ENCODE measurements around the gene FGGY.
"Not testable (repeated sequence)": the region's sequence is repeated elsewhere in the genome, so short reads cannot be mapped to it uniquely, and the experiment has no call there.

FGGY gene

DNA sequence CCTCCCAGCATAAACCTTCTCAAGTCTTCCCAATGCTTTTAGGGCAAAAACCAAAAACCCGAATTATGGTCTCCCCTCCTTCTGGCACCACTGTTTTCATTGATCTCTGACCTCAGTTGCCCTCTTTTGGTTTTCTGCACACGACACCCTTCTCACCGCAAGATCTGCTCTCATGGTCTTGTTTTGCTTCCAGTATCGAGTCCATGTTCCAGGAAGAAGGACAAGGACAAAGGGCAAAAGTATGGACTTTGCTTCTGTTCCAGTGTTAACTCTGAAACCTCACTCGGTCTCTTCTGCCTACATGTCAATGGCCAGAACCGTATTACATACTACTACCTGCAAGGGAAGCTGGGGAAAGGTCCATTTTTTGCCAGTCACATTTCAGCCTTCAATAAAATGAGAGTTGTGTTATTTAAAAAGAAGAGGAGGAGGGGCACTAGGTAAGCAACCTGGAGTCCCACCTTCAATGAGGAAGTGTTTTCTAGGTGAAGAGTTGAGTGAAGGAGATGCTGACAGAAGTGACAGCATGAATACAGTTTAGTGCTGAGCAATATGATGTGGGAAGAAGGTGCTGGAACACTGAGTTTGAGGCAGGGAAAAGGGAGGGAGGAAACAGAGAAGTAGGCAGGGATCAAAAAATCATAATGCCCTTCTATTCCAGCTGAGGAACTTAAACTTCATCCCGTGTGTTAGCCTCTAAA is 183.4 kb downstream of the FGGY start:
- DNase-seq = no peak

DNA sequence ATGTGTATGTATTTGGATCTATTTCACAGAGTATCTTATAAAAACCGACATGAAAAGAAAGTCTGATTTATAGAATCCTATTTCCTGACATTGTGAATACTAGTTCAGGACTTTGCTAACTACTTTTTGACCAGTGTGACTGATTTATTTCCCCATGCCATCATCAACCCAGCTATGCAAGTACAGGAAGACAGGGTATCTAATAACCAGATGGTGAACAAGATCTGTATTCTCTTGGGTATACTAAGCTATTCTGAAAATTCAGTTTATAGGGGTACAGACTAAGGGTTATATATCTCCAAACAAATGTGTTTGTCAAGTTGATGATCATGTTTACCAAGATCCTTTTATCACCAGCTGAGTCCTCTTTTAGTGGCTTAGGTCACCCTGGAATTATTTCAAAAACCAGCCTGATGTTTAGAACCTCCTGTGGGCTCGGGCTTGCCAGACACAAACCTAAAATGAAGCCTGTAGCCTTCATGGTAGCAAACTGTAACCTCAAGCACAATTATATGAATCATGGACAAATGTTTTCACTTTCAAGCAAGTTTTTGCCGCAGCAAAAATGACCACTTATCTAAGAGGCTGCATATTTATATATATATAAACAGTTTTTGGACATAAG is 185.1 kb downstream of the FGGY start:
- no peak for DNase-seq

DNA sequence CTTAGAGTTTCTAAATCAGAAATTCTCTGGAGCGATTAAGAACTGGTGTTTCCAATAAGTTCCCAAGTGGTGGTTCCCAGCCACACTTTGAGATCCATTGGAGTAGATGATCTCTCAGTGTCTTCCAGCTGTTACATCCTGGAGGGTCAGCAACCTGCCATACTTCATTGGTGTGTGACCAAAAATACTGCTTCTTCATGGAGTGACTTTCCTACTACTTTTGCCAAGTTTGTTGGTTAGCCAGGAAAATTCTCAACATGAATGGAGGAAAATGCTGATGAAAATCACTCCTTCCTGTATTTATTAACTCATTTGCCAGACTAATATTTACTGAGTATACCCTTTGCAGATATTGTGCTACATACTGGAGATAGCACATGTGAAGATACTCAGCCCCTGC is 186.1 kb downstream of the FGGY start:
- DNase-seq = no peak

DNA sequence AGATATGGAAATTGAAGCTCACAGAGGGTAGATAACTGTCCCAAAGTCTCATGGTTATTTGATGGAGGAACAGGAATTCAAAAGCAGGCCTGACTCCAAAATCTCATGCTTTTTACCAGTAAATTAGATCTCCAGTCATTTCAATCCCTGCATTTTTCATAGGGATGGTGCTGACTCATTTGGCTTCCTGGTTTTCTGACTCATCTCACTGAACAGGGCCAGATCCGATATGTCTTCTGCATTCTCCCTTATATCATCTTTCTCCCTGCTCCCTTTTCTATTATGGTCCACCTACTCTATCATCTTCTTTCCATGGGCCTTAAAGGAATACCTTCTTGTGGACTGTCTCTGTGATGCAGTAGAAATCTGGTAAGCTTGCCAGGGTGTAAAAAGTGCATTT is 187.2 kb downstream of the FGGY start:
- DNase-seq = no peak

DNA sequence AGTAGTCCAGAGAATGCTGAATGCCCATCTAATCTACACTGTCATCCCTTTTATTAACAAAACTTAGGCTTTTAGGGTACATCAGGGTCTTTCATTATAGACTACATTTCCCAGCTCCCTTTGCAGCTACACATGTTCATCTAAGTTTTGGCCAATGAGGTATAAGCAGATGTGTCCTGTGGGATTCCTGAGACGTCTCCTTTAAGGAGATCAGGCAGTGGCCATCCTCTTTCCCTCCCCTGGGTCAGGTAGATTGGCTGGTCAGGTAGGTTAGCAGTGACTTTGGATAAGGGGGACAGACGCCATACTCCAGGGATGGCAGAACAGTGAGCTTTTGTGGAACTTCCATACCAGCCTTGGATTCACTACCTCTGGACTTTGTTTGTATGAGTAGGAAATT is 188.3 kb downstream of the FGGY start:
- DNase-seq = no peak

DNA sequence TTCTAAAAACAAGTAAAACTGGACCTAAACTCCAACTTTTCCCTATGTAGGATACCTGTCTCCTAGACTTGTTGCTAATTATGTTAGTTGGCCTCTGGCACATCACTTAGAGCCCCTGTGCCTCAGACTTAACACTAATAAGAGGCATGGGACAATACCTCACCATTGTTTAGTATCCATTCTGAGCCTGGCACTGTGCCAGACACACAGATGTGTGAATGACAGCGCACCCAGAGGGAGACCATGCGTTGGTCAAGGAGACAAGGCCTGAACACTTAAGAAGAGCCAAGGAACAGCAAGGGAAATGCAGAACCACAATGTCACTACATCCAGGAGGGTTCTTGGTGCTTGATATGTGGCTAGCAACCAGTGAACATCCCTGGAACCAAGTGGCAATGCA is 189.1 kb downstream of the FGGY start:
- peak in 2 of 56 donors; percentile 4 to 39 for DNase-seq

DNA sequence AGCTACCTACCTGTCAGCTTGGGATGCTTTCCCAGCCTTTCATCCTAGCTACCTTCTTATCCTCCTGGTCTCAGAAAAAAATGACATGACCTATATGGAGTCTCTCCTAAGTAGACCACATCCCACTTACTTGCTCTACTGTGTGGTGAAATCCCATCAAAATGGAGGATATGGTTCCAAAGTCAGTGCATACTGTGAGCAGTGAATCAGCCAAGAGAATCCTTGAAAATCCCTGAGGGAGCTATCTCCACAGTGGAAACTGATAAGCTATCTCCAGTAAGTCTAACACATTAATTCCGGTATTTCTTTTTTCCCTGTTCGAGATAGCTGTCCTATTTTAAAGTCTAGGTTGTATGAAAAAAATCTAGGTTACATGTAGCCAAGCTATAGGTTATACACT is 189.7 kb downstream of the FGGY start:
- DNase-seq = no peak

DNA sequence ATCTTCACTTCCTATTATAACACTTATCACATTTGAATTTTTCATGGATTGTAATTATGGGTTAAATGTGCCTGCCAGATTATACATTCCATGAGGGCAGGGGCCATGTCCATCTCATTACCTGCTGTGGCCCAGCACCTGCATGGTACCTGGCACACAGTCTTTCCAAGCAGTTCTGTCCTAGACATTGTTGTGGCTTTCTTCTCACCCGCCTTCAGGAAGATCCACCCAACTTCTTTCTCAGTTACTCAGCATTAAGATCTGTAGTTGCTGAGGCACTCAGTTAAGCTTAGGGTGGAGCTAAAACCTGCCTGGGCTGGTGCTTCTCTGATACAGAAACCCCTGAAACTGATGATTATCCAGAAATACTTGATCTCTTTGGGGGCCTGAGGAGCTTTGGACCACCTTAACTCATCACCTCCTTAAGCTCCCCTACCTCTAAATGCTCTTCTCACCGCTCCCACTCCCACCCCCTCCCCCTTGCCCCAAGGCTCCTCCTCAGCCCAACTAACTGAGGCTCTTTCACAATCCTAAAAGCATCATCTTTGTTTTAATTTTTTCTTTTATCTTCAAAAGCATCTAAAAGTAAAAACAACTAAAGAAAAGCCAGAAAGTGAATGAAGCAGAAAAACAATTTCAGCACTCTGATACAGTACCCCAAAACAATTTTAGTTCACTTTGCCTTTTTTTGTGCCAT is 190.6 kb downstream of the FGGY start:
- DNase-seq = no peak

DNA sequence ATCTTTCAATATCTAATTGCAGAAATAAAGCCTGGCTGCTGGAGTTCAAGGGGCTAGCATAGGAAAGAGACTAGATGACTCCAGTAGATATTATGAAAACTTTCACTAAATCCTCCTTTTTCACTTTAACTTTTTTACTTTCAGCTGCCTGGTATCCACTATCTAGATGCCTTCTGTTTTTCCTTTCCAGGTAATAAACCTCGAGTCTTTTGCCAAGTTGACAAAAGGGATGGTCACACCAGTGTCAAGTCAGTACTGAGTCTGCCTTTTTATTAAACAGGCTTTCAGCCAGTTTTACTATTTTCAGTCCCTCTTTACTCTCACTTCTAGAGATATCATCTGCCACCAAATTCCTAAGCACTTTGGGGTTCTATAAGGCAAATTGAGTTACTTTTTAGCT is 195.6 kb downstream of the FGGY start:
- DNase-seq = no peak

DNA sequence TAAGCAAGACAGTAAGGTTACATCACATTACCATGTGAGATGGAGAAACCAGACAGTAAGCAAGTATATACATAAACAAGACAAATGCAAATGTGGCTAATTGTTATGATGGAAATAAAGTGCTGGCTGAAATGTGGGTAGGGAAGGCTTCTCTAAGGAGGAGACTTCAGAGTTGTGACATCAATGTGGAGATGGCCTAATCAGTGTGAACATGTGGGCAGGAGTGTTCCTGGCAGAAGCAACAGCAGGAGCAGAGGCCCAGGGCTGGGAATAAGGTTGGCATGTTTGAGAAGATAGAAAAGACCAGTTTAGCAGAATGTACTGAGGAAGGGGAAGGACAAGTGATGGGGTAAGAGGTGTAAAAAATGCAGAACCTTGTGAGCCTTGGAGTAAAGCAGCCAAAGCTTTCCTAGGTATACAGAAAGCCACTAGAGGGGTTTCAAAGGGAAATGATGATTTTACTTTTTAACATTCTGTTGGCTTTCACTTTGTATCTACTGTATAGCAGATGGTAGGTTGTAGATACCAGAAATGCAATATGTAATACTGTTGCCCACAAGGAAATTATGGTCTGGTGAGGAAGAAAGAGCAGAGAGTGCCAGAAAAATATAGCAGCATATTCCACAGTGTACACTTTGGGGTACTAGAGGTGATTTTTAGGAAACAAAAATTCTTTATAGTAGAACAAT is 197.4 kb downstream of the FGGY start:
- no peak for DNase-seq

DNA sequence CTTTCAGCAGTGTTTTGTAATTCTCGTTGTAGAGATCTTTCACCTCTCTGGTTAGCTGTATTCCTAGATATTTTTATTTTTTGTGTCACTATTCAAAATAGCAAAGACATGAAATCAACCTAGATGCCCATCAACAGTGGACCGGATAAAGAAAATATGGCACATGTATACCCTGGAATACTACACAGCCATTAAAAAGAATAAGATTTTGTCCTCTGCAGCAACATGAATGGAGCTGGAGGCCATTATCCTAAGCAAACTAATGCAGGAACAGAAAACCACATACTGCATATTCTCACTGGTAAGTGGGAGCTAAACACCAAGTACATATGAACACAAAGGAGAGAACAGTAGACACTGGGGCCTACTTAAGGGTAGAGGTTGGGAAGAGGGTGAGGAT is 199.3 kb downstream of the FGGY start:
- DNase-seq = not testable (repeated sequence)

DNA sequence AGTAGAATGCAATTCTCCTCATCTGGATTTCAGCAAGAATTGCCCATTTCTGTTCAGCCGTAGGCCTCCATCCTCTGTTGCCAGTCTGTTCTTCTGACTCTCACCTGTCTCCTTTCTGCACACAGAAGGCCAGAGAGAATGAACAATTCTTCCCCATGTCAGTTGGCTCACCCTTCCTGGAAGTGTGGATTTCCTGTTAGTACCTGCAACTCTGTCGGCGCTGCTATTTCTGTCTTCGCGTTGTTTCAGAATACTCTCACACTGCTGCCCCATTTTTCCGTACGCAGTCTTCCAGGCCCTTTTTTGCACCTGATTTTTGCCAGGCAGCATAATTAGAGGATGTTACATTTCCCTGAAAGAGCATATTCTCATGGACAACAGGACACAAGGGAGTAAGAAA is 200.7 kb downstream of the FGGY start:
- DNase-seq = no peak

DNA sequence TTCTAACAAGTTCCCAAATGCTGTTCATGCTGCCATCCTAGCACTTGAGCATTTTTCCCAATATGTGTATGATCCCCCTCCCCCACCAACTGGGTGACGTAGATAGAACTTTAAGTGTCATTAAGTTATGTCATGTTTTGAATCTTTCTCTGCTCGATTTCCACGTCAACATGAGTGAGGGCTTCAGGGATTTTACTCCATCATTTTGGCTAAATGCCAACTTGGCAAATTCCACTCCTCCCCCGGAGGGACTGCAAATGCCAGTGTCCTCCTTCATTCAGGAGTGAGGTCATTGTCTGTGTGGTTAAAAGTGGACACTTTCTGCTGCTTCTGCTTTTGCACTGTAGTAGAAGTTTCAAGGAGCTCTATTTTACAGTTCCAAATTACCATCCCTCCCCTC is 201.7 kb downstream of the FGGY start:
- DNase-seq = no peak

DNA sequence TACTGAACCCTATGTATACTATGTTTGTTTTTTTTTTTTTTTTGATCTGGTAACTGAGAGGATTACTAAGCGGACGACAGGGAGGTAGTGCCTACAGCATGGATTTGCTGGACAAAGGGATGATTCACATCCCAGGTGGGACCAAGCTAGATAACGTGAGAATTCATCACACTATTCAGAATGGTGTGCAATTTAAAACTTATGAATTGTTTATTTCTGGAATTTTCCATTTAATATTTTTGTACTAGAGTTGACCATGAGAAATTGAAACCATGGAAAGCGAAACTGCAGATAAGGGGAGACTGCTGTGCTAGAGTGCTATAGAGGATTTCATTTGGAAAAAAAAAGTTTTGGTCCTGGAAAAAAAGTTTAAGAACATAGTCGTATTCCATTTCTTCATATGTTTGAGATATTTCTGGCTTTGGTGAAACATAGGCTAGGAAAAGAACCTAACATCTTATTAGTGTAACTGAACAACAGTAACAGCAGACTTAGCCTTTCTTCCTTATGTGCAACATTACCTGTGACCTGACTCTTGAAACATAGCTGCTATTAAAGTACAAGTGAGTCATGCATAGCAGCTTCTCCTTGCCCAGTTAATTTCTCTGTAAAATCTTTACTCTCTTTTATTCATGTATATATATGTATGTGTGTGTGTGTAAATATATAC is 202.5 kb downstream of the FGGY start:
- DNase-seq = no peak

DNA sequence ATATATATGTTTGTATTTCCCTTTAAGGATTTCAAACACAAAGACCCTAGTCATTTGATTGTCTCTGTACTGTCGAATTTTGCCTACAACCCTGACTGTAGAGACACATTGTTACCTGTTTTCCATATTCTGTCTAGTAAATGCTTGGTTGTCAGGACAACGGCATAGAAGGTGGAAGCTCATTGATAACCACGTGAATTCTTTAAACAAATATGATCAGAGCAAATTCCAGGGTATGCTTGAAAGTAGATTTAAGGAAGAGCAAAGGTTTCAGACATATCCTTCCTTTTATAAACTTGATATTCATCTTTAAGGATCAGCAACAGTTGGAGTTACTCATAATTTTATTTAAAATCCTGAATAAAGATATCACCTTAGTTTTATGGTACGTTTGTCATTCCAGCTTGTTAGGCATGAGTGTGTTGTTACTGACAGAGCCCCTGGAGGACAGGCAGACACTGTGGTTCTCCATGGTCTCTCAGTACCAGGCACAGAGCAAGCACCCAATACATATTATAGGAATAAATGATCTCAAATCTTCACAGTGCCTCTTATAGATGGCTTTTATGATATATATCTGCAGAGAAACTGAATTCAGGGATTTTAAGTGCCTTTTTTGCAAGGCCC is 203.2 kb downstream of the FGGY start:
- no peak for DNase-seq

DNA sequence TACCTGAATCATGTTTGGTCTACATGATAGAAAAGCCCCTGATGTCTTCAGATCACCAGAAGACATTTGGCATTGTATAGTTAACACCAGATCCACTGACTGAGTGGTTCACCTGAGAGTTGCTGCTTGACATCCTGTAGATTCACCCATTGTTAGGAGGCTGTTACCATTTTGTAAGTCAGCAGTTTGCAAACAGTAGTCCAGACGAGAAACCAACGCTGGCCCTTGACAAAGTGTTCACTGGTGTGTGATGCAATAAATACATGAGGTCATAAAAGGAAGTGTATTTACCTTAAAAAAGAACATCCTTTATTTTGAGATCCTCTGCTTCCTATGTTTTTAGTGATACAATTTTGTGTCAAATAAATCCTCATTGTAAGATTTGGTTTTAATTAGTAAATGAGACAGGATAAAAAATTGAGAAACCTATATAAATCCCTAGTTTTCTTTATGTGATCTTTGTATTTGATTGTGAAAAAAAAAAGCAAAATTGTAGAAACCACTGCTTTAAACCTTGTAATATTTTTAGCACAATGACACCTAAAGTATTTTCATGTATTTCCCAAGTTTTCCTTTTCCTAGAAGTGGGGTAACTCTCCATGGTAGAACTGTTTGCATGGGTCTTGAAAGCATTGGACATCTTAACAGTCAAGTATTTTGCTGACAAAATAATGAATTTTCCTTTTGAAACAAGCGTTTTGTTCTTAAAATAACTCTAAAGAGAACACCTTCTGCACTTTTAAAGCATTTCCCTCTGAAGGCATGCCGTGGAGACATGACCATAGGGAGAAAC is 204.3 kb downstream of the FGGY start:
- no peak for DNase-seq

DNA sequence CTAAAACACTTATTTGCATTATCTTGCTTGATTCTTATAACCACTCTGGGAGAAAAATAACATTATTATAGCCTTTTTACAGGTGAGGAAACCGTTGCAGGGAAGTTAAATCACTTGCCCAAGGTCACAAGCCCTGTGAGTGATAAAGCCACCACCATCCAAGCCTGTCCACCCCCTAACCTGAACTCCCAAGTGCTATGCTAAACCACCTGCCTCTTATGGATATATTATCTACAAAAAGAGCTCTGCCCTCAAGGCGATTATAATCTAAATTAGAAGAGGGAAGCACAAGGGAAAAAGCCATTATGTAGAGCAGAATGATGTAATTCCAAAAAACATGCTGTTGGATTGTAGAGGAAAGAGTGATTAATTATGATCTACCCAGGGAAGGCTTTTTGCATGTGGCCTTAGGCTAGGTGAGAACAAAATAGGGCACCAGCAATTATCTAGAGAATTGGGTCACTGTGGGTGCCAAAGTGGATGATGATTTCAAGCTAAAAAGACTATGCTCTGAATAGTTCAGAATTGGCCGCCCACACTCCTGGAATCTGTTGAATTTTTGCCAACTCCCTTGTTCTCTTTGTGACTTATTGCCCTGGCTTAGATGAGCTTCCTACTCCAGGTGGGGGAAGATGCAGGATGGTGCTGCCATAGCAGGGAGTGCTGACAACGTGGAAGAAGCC is 205.3 kb downstream of the FGGY start:
- DNase-seq = no peak

DNA sequence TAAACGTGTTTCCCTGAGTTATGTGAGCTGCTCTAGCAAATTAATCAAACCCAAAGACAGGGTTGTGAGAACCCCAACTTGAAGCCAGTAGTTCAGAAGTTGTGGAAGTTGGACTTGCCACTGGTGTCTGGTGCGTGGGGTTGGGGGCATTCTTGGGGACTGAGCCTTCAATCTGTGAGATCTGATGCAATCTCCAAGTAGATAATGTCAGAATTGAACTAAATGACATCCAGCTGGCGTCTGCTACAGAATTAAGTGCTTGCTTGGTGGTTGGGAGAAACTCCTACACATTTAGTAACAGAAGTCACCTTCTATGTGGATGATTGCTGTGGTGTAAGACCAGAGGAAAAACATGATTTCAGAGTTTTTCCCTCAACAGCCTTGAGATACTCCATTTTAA is 207.4 kb downstream of the FGGY start:
- no peak for DNase-seq

DNA sequence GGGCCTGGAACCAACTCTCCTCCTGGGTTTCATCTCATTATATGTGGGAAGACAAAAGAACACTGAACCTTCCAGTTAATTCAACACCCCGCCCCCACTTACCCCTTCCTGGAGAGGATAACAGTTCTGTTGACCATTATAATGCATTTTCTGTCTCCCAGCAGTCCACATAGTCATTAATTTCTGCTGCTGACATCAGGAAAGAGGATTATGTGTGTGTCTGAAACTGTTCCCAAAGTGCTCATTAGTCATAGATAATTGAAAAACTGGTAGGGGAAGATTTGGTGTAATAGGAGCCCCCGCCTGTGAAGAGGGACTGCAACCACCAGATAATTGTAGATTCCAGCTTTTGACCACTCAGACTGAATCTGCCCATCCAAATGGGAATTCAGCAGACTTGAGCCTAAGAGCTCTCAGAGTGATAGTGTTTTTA is 208.7 kb downstream of the FGGY start:
- no peak for DNase-seq

DNA sequence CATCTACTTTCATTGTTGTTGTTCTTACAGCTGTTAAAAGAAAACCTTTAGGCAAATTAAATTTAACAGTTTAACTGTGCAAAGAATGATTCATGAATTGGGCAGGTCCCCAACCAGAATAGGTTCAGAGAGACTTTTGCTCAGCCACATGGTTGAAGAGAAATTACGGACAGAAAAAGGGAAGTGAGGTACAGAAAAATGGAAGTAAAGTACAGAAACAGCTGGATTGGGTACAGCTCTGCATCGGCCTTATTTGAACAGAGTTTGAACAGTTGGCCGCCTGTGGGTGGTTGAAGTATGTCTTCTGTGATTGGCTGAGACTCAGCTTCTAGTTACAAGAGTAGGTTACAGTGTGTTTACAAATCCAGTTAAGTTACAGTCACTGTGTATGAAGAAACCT is 210.1 kb downstream of the FGGY start:
- DNase-seq = no peak

Data from amygdala (tissue), 56 donors.